ENCODE measurements around the gene YOD1.

GRCh38 chr1:207034998-207035397 lies 16.0 kb downstream of the YOD1 start:
- TF ChIP-seq CTCF (IDR thresholded peaks at IDR 0.05; ENCODE audit: low read depth, low read length) (no peak), EZH2phosphoT487 (IDR thresholded peaks at IDR 0.05; ENCODE audit: low read depth) (no peak)

Measured in OCI-LY3 (cell line).